PFSK-1 (cell line): ENCODE measurements around the gene VARS1.

ENCODE experiments used
- FOXP2 ChIP-seq: optimal IDR thresholded peaks from 2 replicates; pipeline ENCODE3; 2011; ENCODE audit warnings: borderline replicate concordance, control low read depth, inconsistent platforms; ENCODE audit not compliant: insufficient read depth; ENCODE audit errors: extremely low read length, extremely low read depth
- POLR2AphosphoS5 ChIP-seq: IDR thresholded peaks from 2 replicates; pipeline ENCODE4 v1.6.1; 2012; ENCODE audit warnings: low read depth, mild to moderate bottlenecking, control low read depth, low read length, moderate library complexity

- TF ChIP-seq POLR2AphosphoS5 (peak; percentile 87), FOXP2 (no peak)
Measured at GRCh38 chr6:31821301-31822035, 25.9 kb upstream of the VARS1 start.
